ENCODE measurements around the gene PRF1.
A peak's percentile ranks its signal among the peaks of the same experiment; 100 is the strongest.

GRCh38 chr10:70564901-70565351 is 37.6 kb downstream of the PRF1 start:
- TF ChIP-seq CTCF (optimal IDR thresholded peaks at IDR 0.05 in 1 of 3, IDR thresholded peaks at IDR 0.05 in 1 of 3, conservative IDR thresholded peaks at IDR 0.05 in 1 of 3; ENCODE audit: extremely low read depth in 1 of 3, insufficient read depth in 2 of 3, low read length in 3 of 3) (peak in 2 of 3 experiments; percentile 3 to 50), EZH2 (IDR thresholded peaks at IDR 0.05; ENCODE audit: low read length) (no peak)

Data from keratinocyte (primary cell).